Kasumi-1 (cell line): ENCODE data around the gene DTD1.

Experiments used
- DNase-seq, 2 experiments: peaks; one replicate each; lab custom pipeline; 2025; lab: John Stamatoyannopoulos, UW

Gene DTD1

DNA sequence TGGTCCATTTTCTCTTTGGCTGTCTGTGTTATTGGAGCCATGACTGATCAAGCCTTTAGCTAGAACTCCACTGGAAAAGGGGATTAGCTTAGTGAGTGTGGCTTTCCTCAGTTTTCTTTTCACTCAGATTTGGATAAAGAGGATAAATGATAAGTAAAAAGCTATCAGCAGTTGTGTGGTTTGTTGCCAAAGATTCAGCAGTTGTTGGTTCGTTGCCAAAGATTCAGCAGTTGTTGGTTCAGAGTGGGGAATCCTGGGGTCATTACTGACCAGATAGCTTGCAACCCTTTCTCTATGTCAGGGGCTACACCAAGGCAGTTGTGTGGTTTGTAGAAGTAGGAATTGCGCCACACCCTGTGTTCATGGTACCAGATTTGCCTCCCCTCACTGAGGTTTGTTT, 118.1 kb downstream of the DTD1 start:
- no peak for DNase-seq

DNA sequence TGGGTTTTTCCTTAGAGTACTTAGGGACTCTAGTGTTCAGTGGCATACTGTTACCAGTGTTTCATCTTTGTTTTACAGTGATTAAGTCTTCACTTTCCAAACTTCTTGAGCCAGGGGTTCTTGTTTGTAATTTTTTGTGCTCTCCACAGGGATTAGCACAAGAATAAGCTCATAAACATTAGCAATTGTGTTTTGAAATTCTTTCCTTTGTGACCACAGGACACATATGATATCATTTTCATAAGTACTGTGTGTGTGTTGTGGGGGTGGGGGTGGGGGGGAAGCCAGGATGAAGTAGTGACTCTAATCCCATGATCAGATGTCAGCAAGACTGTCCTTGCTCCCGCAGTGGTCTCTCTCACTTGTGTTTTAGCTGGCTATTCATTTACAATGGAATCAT, 124.3 kb downstream of the DTD1 start:
- no peak for DNase-seq

DNA sequence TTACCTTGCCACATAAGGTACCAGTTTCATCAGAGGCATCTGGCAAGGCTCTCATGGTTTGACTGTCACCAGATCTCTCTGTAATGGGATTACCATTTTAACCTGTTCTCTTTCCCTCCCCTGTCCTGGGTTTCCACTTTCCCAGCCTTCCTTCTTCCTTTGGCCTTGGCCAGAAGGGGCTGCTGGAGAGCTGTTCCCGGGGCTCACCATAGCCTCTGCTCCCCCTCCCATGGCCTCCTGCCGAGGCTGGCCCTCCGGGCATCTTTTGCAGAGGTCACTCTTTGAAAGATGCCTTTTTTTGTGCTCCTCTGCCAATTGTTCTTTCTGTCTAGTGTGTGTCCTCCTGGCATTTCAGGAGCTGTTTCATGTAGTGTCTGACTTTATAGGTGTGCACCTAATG, 125.0 kb downstream of the DTD1 start:
- no peak for DNase-seq

DNA sequence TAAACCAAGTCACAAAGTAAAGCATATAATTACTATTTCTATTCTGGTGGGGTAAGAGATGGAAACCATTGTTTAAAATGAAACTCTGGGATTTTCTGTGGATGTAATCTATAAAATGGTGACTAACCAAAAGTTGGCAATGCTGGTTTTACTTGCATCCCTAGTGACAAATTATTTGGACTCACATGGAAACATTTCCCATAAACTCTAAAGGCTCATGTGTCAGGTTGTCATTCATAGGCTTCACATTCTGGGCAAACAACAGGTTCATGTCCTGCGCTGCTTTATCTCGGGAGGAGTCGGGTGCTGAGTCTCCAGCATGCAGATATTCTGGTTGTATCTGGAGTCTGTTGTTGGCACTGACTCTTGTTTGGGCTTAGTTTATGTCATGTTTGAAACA, 127.7 kb downstream of the DTD1 start:
- DNase-seq: no peak

DNA sequence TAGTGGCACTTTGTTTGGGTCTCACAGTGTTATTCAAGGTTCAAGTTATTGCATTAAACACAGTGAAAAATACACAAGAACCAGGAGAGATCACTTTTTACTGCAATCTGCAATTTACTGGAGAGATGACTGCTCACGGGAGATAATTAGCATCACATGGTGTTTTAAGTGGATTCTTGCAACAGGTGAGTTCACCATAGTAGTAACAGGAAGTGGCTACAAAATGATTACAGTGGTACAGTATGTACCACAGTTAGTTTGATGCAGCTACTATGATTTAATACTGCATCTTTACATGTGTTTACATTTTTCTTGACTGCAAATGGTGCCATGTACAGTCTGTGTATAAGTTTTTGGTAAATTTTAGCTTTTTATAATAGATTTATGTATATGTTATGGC, 129.2 kb downstream of the DTD1 start:
- no peak for DNase-seq

DNA sequence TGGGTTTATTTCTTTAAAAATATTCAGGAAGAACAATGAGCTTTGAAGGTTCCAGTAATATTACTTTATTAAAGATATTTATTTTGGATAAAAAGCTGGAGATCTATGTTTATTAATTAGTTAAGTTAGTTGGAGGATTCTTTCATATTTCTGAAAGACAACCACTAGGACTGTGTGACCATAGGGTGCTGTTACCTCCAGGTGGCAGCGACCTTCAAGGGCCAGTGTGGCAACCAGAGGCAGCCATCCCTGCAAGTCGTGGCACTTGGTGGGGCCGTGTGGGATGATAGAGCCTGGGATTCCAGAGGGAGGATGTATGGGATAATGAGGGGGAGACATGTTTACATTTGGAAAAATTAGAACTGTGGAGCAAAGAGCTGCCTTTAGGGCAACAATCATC, 130.3 kb downstream of the DTD1 start:
- DNase-seq: no peak

DNA sequence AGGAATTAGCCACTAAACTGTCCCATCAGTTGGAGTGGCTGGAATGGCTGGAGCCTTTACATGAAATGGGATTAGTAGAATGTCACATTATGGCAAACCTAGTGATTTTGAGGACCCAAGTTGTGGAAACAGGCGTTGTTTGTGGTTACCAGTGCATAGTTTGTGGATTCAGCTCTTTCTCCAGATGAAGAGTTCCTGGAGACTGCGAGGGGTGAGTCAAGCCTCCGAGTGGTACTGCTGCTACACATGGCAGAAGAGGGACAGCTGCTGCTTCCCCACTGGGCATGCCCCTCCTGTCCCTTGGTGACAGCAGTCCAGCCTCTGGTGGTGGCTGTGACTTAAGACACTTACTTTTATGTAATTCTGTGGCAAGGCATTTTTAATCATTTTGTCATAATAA, 131.6 kb downstream of the DTD1 start:
- no peak for DNase-seq

DNA sequence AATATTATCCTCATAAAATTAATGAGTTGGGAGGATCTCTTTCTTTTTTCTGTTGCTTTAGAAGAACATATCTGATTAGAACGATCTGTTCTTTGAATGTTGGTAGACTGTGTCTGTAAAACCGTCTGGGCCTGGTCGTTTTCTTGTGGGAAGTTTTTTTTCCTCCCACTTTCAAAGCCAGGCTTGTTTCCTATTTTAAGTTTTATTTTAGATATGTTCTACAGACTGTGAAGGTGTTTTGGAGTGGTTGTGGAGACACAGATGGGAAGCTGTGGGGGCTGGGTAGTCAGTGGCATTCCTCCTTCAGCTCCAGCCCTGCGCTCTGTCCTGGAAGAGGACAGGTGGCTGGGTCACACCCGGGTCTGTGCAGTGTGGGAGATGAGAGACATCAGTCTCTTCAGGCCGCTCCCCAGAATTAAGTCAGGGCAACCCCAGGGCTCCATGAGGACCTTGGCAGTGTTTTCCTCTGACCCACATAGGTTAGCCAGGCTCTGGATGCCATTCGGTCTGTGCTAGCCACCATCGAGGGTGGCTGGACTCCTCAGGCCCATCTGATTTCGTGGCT, 133.8 kb downstream of the DTD1 start:
- no peak for DNase-seq

DNA sequence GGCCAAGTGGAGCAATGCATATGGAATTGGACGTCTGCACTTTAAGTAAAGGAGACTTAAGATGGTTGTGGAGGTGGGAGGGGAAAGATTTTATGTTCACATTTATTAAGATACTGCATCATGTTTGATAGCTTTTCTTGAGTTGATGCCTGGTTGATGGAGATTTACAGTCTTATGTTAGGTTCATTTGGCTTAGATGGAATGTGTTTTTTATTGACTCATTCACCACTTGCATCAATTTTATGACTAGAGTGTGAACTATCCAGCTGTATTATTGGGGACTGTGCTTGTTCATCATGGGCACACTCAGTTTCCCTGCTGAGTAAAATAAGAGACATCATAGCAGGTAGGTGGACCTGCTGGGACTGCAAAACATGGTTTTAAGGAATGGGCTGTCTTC, 134.5 kb downstream of the DTD1 start:
- DNase-seq: no peak

DNA sequence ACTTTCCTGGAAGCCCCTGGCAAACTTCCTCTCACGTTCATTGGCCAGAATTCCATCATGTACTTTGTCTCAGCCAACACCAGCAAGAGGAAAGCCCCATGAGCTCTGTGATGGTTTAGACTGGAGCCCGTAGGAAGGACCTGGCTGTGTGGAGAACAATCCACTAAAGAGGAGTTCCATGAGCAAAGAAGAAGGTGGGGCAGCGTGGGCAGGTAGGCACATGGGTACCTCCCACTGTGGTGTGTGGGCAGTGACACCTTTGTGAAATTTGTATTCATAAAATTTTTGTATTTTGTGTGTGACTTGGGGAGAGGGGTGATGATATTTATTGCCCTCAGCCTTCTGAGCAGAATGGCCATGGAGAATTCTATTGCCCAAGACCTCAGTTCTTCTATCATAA, 136.2 kb downstream of the DTD1 start:
- no peak for DNase-seq

DNA sequence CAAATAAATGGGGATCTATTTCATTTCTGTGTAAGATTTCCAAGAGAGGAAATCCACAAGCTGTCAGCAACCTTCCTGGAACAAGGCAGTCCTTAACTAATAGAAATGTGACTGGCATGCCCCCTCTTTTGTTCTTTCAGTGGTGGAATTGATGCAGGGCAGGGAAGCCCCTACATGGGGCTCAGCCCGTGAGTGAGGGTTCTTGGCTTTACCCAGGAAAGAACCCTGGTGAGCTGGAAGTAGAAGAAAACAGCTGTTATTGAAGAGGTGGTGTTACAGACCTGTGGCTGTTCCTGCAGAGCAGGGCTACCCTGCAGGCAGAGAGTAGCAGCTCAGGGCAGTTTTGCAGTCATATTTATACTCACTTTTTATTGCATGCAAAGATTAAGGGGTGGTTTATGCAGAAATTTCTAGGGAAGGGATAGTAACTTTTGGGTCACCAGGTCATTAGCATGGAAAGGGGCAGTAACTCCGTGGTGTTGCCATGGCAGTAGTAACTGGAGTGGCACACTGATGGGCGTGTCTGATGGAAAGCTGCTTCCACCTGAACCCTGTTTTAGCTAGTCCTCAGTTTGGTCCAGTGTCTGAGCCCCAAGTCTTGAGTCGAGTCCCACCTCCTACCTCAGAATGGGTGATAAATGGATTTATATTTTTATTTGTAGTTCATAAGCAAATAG, 137.1 kb downstream of the DTD1 start:
- no peak for DNase-seq

DNA sequence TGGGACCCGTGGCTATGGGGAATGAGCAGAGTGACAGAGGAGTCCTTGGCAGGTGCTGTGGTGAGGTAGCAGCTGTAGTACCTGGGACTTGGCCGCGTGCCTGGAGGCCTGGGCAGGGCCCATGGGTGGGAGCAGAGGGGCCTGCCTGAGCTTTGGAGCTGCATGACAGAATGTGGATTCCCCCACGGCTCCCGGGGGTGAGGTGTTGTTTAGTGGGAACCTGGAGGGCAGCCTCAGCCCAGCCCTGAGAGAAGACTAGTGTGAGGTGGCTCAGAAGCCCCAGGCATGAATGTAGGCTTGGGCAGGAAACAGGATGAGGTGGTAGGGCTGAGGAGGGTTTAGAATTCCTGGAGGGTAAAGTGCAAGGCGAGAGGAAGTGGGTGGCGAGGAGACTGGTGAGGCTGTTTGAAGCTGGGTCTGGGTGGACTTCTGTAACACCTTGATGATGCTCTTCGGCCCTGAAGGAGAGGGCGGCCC, 139.2 kb downstream of the DTD1 start:
- no peak for DNase-seq

DNA sequence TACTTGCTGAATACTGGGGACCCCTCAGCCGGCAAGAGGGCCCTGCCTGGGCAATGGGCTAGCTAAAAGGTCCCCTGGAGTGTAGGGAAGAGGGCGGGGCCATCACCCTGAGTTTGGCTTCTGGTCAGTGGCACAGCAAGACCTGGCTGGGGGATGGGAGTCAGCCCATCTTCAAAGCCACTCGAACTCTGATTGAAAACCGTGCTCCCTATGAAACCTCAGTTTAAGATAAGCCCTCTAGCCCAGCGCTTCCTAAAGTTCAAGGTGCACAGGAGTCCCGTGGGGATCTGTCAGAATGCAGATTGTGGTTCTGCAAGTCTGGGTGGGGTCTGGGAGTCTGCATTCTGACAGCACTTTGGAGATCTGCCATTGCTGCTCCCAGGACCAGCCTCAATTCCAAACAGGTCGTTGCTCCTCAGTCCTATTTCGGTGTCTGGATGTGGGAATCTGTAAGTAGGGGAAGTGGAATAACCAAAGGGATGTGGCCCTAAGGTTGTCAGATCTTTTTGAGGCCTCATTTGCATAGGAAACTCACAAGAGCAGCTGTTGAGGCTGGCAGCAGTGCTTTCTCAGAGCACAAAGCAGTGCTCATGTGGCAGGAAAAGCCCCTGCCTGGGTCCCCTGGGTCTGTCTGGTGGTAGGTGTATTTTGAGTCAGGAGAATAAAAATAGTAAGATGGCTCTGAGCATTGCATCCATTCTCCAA, 140.5 kb downstream of the DTD1 start:
- DNase-seq: no peak

DNA sequence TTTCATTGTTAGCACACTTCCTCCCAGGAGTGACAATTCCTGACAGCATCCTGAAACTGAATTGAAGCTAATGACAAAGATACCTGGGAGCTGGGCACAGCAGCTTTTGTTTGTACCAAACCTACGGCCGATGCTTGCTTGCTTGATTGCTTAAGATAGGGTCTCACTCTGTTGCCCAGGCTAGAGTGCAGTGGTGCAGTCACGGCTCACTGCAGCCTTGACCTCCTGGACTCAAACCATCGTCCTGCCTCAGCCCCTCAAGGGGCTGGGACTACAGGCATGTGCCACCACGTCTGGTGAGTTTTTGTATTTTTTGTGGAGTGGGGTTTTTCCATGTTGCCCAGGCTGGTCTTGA, 141.0 kb downstream of the DTD1 start:
- DNase-seq: no peak

DNA sequence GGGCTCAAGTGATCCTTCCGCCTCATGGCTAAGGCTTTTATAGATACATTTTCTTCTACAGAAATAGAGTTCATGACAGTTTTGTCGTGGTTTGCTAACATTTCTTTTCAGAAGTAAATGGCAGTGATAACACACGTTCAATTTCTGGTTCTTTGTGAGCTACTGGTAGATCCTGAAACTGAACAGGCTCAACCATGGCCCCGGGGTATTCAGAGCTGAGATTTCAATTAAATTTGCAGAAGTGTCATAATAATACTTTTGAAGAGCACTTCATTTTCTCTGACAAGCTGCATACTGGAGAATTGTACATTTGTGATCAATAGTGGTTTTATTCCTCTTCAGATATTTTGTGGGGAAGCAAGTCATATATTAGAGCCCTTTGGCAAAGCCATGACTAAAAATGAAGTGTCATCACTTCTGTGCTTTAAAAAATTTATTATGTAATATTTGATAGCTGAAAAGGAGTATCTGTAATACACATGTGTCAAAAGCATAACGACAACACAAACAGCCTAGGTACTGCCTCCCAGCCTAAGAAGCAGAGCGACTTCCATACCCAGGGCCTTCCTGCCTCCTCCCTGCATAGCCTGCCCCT, 141.5 kb downstream of the DTD1 start:
- no peak for DNase-seq

DNA sequence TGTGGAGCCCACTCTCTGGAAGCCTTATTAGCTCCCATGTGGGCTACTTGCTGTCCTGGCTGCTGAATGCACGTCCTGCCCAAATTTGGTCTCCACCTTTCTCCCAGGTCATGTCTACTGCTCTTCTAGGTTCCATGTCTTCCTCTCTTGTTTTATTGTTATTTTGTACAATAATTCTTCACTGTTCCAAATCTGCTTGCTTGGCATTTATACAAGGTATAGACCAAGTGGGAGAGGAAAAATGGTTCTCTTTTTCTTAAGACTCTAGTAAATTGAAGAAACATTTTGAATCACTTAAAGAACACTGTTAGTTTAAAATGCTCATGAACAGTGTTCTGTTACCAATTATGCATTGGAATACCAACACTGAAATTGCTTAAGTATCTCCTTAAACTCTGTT, 144.1 kb downstream of the DTD1 start:
- DNase-seq: no peak

DNA sequence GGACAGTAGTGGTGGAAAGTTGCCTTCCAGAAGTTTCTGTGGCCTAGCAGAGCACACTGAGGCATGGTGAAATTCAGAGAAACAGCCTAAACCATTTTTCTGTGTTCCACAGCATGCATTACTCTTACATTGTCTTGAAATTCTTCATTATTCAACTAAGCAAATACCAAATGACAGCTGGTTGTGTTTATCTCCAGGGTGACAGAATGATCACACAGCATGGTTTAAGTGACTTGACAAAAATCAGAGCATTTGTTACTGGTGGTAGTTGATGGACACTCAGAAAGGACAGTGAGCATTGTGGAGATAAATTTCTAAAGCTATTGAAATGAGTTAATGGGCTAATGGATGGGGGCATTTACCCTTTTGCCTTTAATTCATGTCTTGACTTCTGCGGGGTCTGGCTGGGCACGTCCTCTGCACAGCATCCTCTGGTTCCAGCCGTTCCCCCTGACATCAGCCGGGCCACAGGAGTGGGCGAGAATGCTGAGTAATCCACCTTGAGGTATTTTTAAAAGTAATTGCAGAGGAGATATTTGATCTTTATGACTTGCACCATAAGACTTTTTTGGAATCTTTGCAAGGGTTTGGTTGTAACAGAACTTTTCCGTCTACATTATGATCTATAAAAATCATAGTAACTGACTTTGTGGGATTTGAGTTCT, 146.8 kb downstream of the DTD1 start:
- no peak for DNase-seq

DNA sequence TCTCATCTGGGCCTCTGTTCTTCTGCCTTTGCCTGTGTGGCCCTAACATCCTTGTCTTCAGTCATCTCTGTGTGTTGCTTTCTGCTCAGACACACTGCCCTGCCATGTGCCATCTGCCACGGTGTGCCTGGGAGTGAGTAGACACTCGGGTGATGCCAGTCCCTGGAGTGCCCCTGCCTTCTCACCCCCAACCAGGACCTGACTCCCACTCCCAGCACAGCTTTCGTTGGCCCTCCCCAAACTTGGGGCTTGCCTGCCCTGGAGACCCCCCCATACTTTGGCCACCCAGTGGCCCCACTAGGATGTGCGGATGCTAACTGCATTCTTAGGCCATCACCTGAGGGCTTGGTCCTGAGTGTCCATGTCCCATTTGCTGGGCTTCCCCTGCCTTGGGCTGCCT, 149.3 kb downstream of the DTD1 start:
- DNase-seq: no peak

DNA sequence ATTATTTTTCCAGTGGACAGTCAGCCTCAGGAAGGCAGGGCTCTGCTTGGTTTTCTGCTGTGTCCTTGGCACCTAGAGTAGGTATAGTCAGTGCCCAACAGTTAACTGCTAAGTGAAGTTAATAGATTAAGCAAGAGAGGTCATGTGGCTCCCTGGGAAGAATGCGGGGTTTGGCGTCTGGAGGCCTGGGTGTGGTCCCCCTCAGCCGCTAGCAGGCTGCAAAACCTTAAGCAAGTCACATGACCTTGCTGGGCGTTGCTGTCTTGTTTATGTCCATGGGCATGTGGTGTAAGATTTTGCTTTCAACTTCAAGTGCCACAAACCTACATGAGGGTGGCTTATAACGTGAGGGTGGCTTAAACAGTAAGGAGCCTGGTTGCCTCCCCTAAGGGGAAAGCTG, 150.2 kb downstream of the DTD1 start:
- DNase-seq: no peak

DNA sequence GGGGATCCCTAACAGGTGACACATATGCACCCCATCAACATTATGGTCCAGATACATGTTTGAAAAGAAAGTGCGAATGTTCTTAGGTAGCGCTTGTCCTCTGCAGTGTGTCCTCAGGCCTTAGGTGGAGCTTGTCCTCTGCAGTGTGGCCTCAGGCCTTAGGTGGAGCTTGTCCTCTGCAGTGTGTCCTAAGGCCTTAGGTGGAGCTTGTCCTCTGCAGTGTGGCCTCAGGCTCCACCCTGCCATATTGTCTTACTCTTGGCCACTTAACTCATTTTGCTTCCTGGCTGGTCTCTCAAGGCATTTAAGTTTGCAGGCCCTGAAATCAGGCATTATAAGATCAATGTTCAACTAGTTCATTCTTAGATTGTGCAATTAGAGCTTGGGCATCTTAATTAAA, 151.0 kb downstream of the DTD1 start:
- no peak for DNase-seq

DNA sequence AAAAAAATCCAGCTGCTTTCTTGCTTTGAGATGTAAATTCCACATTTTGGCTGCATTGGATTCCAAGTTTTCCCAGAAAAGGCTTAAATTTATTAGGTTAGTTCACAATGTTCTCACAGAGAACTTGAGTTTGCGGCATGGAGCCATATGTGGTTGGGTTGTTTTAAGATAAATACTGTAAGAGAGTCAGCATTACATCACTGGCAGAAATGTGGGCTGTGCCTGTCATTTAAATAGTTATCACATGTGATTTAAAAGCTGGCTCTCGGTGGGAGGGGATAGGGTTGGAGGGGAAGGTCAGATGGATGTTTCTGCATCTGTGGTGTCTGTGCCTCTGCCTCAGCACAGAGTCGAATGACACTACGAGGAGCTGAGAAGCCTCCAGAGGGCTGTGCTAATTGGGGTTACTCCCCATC, 151.9 kb downstream of the DTD1 start:
- DNase-seq: no peak

DNA sequence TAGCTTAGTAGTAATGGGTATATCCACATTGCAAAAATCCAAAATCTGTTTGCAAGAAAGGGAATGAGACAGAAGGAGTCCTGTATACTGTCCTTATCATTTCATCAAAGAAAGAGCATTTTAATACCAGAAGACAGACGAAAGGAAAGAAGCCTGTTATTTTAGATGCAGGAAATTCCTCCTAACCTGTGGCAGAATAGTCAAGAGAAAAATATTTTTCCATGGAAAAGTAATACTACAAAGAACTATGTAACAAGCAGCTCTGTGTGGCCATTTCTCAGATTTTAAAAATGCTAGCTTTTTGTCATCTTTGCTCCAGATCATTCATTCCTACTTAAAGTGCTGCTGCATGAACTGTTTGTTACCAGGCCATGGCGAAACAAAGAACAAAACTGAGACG, 152.9 kb downstream of the DTD1 start:
- no peak for DNase-seq

DNA sequence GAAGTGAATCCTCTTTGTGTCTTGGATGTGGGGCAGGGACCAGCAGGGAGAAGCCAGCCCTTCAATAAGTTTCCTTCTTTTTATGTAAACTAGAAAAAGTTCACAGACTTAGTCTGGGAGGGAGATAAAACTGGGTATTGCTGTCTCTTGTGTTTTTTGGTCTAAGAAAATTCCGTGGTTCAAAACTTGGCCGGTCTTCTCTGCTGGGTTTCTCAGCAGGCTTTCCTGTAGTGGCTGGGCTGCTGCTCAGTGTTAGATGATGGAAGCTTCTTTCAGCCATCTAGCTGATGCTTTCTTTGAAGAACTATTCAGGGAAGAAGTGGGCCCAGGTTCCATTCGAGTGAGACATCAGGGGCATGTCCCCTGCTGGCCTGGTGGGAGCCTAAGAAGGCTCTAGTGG, 155.0 kb downstream of the DTD1 start:
- DNase-seq: no peak
